Measurements from ENCODE around the gene HNRNPUL2. TPM values are rescaled to one million over a fixed set of nuclear protein-coding genes. Genes with fewer than 3 reads are reported as not detected.
"Not testable (repeated sequence)": the region's sequence is repeated elsewhere in the genome, so short reads cannot be mapped to it uniquely, and the experiment has no call there.

Gene HNRNPUL2
- total and polyA plus RNA-seq, 9 donors, result 11.0 to 81.2 (median 41.2) TPM

- intact Hi-C loops (cut with DNase I), result loop anchor here in 2 of 4 donors (5.0 to 10.0 kb wide), 2 partner anchors 51 to 282 kb away; partner anchors contain the start of genes HNRNPUL2 (in 1 of the 2) and TTC9C (in 1 of the 2)
- H3K27me3 ChIP-seq, result no peaks in the 10 kb centered on the region
- H3K27ac ChIP-seq, result no peak overlapping the region
- DNase-seq, result no peak
- 25 to 26% (median 26%) methylated on average over 6 of the region's 6 CpGs for WGBS, 3 donors
- H3K36me3 ChIP-seq, result no peaks in the 10 kb centered on the region
- peaks cover 8% of the 10 kb centered on the region for H3K4me1 ChIP-seq (ENCODE audit: insufficient read depth)
- TF ChIP-seq EP300 (IDR thresholded peaks at IDR 0.05), result no peak
- TF ChIP-seq, protein P1, sequence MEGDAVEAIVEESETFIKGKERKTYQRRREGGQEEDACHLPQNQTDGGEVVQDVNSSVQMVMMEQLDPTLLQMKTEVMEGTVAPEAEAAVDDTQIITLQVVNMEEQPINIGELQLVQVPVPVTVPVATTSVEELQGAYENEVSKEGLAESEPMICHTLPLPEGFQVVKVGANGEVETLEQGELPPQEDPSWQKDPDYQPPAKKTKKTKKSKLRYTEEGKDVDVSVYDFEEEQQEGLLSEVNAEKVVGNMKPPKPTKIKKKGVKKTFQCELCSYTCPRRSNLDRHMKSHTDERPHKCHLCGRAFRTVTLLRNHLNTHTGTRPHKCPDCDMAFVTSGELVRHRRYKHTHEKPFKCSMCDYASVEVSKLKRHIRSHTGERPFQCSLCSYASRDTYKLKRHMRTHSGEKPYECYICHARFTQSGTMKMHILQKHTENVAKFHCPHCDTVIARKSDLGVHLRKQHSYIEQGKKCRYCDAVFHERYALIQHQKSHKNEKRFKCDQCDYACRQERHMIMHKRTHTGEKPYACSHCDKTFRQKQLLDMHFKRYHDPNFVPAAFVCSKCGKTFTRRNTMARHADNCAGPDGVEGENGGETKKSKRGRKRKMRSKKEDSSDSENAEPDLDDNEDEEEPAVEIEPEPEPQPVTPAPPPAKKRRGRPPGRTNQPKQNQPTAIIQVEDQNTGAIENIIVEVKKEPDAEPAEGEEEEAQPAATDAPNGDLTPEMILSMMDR (IDR thresholded peaks at IDR 0.05), result no peak
- TF ChIP-seq POLR2A (IDR thresholded peaks at IDR 0.05), result no peak
- H3K4me3 ChIP-seq, result no peak overlapping the region
- no peaks in the 10 kb centered on the region for H3K9me3 ChIP-seq
These were observed 50.6 kb downstream of the HNRNPUL2 start for GRCh38 chr11:62676698-62677097.

DNA sequence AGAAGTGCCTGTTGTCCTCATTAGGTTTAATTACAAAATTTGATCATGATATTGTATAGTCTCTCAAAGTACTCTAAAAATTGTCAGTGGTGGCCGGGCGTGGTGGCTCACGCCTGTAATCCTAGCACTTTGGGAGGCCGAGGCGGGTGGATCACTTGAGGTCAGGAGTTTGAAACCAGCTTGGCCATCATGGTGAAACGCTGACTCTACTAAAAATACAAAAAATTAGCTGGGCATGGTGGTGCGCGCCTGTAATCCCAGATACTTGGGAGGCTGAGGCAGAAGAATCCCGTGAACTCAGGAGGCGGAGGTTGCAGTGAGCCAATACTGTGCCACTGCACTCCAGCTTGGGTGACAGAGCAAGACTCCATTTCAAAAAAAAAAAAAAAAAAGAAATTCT, 51.8 kb downstream of the HNRNPUL2 start:
- DNase-seq, H3K27me3 ChIP-seq, H3K9me3 ChIP-seq, H3K4me3 ChIP-seq, H3K27ac ChIP-seq, H3K36me3 ChIP-seq: not testable (repeated sequence)
- intact Hi-C loops (cut with DNase I), result loop anchor here in 2 of 4 donors (5.0 to 10.0 kb wide), 2 partner anchors 52 to 281 kb away; partner anchors contain the start of genes HNRNPUL2 (in 1 of the 2) and TTC9C (in 1 of the 2)
- H3K4me1 ChIP-seq (ENCODE audit: insufficient read depth), result peaks cover 11% of the 10 kb centered on the region
- 87 to 97% (median 91%) methylated on average over 10 of the region's 10 CpGs for WGBS, 3 donors

DNA sequence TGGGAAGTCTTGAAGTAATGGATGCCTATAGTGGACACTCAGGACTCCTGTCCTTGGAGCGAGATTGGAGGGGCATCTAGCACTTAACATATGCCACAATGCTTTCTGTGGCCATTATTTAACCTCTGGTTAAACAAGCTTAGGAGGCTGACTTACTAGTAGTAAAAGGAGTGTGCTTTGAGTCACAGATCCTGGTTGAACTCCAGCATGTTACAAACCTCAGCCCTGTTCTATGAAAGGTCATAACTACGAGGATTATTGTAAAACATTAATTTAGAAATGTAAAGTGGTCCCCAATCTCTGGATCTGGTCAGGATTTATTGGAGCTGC, 54.1 kb downstream of the HNRNPUL2 start:
- intact Hi-C loops (cut with DNase I), result loop anchor here in 2 of 4 donors (5.0 to 10.0 kb wide), 2 partner anchors 54 to 278 kb away; partner anchors contain the start of genes HNRNPUL2 (in 1 of the 2) and TTC9C (in 1 of the 2)
- Histone ChIP-seq H3K4me3 (no peak overlapping the region), H3K36me3 (no peaks in the 10 kb centered on the region), H3K4me1 (ENCODE audit: insufficient read depth) (peaks cover 11% of the 10 kb centered on the region), H3K27ac (no peak overlapping the region), H3K9me3 (no peaks in the 10 kb centered on the region), H3K27me3 (no peaks in the 10 kb centered on the region)
- DNase-seq, result no peak
- TF ChIP-seq, protein P1 (IDR thresholded peaks at IDR 0.05), result no peak
- TF ChIP-seq POLR2A (IDR thresholded peaks at IDR 0.05) (no peak), EP300 (IDR thresholded peaks at IDR 0.05) (no peak)
- WGBS, 3 donors, result 68 to 70% (median 69%) methylated on average over 2 of the region's 2 CpGs

DNA sequence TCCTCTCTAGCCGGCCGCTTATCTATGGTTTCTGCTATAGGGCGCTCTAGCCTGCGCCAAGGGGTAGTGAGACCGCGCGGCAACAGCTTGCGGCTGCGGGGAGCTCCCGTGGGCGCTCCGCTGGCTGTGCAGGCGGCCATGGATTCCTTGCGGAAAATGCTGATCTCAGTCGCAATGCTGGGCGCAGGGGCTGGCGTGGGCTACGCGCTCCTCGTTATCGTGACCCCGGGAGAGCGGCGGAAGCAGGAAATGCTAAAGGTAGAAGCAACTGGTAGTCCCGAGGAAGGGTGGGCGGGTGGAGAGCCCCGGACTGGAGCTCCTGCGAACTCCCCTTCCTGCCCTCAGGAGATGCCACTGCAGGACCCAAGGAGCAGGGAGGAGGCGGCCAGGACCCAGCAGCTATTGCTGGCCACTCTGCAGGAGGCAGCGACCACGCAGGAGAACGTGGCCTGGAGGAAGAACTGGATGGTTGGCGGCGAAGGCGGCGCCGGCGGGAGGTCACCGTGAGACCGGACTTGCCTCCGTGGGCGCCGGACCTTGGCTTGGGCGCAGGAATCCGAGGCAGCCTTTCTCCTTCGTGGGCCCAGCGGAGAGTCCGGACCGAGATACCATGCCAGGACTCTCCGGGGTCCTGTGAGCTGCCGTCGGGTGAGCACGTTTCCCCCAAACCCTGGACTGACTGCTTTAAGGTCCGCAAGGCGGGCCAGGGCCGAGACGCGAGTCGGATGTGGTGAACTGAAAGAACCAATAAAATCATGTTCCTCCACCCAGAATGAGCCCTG, 55.5 kb downstream of the HNRNPUL2 start, which contains the start of the genes LBHD1 and UQCC3:
Gene LBHD1 (minus strand): TSS at position 660 of the 782 bp plus-strand sequence. CDS start 2,236 bp downstream, outside the sequence.
Gene UQCC3 (plus strand): TSS at position 66 of the 782 bp plus-strand sequence. CDS start 73 bp downstream, at position 139.
- TF ChIP-seq, protein P1 (IDR thresholded peaks at IDR 0.05), result no peak
- TF ChIP-seq POLR2A (IDR thresholded peaks at IDR 0.05), result peak; percentile 60
- WGBS, 3 donors, result 0 to 2% (median 0%) methylated on average over 56 to 59 of the region's 59 CpGs
- Histone ChIP-seq H3K4me3 (peak within 1 kb of the TSS; percentile 83), H3K36me3 (no peaks in the 10 kb centered on the region), H3K9me3 (no peaks in the 10 kb centered on the region), H3K27me3 (no peaks in the 10 kb centered on the region), H3K4me1 (ENCODE audit: insufficient read depth) (peaks cover 9% of the 10 kb centered on the region), H3K27ac (peak within 1 kb of the TSS; percentile 44 to 82)
- intact Hi-C loops (cut with DNase I), result loop anchor here in 2 of 4 donors (5.0 to 10.0 kb wide), 2 partner anchors 56 to 277 kb away; partner anchors contain the start of genes HNRNPUL2 (in 1 of the 2) and TTC9C (in 1 of the 2)
- DNase-seq, result peak; percentile 75 to 85 (median 78)

All from ovary (tissue), 9 donors.